Suprapubic skin (tissue), 4 donors: Measurements from ENCODE around the gene ZNF628. TPM values are rescaled to one million over a fixed set of nuclear protein-coding genes. Genes with fewer than 3 reads are reported as not detected.

Experiments
- DNase-seq, 2 donors: peaks; one replicate each; pipeline ENCODE4 v3.0.0-alpha.2; 2019; ENCODE audit warnings: low spot score in 2 of 2
- H3K27ac ChIP-seq: fragments of 200-600 bp; sonication (generic); one replicate; pipeline ENCODE4 v1.5.1; 2019
- H3K27me3 ChIP-seq: fragments of 200-600 bp; sonication (generic); one replicate; pipeline ENCODE4 v1.5.1; 2019
- H3K36me3 ChIP-seq: fragments of 200-600 bp; sonication (generic); one replicate; pipeline ENCODE4 v1.5.1; 2019
- H3K4me1 ChIP-seq: fragments of 200-600 bp; sonication (generic); one replicate; pipeline ENCODE4 v1.5.1; 2019
- H3K4me3 ChIP-seq: fragments of 200-600 bp; sonication (generic); one replicate; pipeline ENCODE4 v1.5.1; 2019; ENCODE audit warnings: mild to moderate bottlenecking
- H3K9me3 ChIP-seq: fragments of 200-600 bp; sonication (generic); one replicate; pipeline ENCODE4 v1.5.1; 2019
- EP300 ChIP-seq: sonication (generic); formaldehyde crosslinking; IDR thresholded peaks from one replicate; pipeline ENCODE4 v1.6.1; 2017; ENCODE audit warnings: antibody characterized with exemption
- POLR2A ChIP-seq, 2 donors: fragments of 450-650 bp; IDR thresholded peaks; one replicate each; pipeline ENCODE4 v1.6.1; 2017; ENCODE audit warnings: antibody characterized with exemption in 2 of 2, mild to moderate bottlenecking in 2 of 2, moderate library complexity in 2 of 2
- POLR2AphosphoS5 ChIP-seq, 3 donors: sonication (generic); formaldehyde crosslinking; IDR thresholded peaks; one replicate each; pipeline ENCODE4 v1.6.1; 2017; ENCODE audit warnings: antibody characterized with exemption in 3 of 3
- WGBS: methylation state at CpG from one replicate; pipeline ENCODE4 v1.1.5; 2018; 5-methylcytosine and 5-hydroxymethylcytosine counted together
- total RNA-seq, 4 donors: library from RNA; depleted of rRNA; stranded (reverse); fragments of >200 nt; gene quantifications; one replicate each; pipeline ENCODE4 v1.1.0, GENCODE V29; 2016
- TF ChIP-seq, protein P1 (sequence below), 2 donors: fragments of 200-600 bp in 1 of 2; fragments of 450-650 bp in 1 of 2; sonication (generic) in 1 of 2; IDR thresholded peaks; one replicate each; pipeline ENCODE4 v1.5.1; 2016 to 2019; ENCODE audit warnings: antibody characterized with exemption in 2 of 2, mild to moderate bottlenecking in 1 of 2, moderate library complexity in 1 of 2

ZNF628 gene
- total RNA-seq, 4 donors from 2014 or later: 17.3 to 22.9 (median 19.8) TPM

DNA sequence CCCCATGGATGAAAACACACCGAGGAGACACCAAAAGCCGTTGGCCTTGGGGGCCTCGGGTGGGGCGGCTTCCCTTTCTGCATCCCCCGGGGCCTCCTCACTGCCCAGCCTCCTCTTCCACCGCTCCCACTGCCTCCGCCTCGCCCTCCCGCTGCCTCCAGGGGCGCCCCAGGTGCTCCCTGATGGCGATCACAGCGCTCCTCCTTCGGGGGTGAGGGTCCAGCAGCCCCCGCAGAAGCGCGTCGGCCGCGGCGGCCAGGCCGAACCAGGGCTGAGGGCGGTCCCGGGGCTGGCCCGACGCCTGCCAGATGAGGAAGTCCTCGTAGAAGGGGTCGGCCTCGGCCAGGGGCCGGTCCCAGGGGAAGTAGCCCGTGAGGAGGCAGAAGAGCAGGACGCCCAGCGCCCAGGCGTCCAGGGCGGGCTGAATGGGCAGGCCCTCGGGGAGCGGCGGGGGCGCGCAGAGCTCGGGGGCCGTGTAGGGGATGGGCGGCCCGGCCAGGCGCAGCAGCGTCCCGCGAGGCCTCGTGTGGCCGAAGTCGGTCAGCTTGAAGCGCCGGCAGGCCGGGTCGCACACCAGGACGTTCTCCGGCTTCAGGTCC lies 53.3 kb downstream of the ZNF628 start:
- peaks cover 17% of the 10 kb centered on the region for H3K27me3 ChIP-seq
- TF ChIP-seq POLR2A (IDR thresholded peaks at IDR 0.05): no peak
- TF ChIP-seq, protein P1, sequence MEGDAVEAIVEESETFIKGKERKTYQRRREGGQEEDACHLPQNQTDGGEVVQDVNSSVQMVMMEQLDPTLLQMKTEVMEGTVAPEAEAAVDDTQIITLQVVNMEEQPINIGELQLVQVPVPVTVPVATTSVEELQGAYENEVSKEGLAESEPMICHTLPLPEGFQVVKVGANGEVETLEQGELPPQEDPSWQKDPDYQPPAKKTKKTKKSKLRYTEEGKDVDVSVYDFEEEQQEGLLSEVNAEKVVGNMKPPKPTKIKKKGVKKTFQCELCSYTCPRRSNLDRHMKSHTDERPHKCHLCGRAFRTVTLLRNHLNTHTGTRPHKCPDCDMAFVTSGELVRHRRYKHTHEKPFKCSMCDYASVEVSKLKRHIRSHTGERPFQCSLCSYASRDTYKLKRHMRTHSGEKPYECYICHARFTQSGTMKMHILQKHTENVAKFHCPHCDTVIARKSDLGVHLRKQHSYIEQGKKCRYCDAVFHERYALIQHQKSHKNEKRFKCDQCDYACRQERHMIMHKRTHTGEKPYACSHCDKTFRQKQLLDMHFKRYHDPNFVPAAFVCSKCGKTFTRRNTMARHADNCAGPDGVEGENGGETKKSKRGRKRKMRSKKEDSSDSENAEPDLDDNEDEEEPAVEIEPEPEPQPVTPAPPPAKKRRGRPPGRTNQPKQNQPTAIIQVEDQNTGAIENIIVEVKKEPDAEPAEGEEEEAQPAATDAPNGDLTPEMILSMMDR (IDR thresholded peaks at IDR 0.05): no peak
- no peak for TF ChIP-seq POLR2AphosphoS5 (IDR thresholded peaks at IDR 0.05)
- no peak for TF ChIP-seq EP300
- WGBS: 93% methylated on average over 37 of the region's 56 CpGs
- H3K27ac ChIP-seq: no peak overlapping the region
- H3K4me3 ChIP-seq: no peak overlapping the region
- H3K9me3 ChIP-seq: no peaks in the 10 kb centered on the region
- H3K36me3 ChIP-seq: no peaks in the 10 kb centered on the region
- H3K4me1 ChIP-seq: peaks cover 12% of the 10 kb centered on the region
- DNase-seq: no peak

DNA sequence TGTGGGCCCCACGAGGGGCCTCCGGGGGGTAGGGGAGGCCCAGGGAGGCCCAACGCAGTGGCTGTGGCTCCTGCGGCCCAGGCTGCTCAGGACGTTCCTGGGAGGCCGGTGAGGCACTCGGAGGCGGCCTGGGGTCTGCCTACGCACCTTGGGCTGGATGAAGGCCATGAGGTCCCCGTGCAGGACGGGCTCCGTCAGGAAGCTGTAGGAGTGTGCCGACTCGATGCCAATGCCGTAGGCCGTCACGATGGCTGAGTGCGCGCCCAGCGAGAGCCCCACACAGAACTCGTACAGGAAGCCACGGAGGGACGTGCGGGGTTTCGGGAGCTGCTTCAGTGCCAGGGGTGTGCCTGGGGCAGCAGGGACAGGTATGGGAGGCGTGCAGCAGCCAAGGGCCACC lies 54.6 kb downstream of the ZNF628 start:
- Histone ChIP-seq H3K27ac (no peak overlapping the region), H3K9me3 (no peaks in the 10 kb centered on the region), H3K36me3 (no peaks in the 10 kb centered on the region), H3K27me3 (peaks cover 12% of the 10 kb centered on the region), H3K4me1 (peaks cover 7% of the 10 kb centered on the region), H3K4me3 (no peak overlapping the region)
- DNase-seq: no peak
- WGBS: 89% methylated on average over 17 of the region's 26 CpGs
- TF ChIP-seq POLR2A (IDR thresholded peaks at IDR 0.05) (no peak), POLR2AphosphoS5 (IDR thresholded peaks at IDR 0.05) (no peak), EP300 (no peak)
- TF ChIP-seq, protein P1 (IDR thresholded peaks at IDR 0.05): no peak

Other genes with a start within 250 kb of the ZNF628 start
- 1 to 10 TPM; 2.0 to 9.4 (median 4.2) TPM for gene TMEM86B, start 247.9 kb upstream of the ZNF628 start, total RNA-seq
- gene PPP6R1, start 217.6 kb upstream of the ZNF628 start, total RNA-seq: 10 to 100 TPM; 49.0 to 56.2 (median 51.3) TPM
- 10 to 100 TPM; 17.9 to 46.7 (median 36.7) TPM for gene HSPBP1, start 196.5 kb upstream of the ZNF628 start, total RNA-seq
- gene BRSK1, start 192.6 kb upstream of the ZNF628 start, total RNA-seq: 1 to 10 TPM in 3 of 4 donors, under 1 TPM in 1; 0.68 to 2.3 (median 1.6) TPM
- gene TMEM150B, start 151.3 kb upstream of the ZNF628 start, total RNA-seq: not detected
- gene KMT5C, start 136.7 kb upstream of the ZNF628 start, total RNA-seq: 10 to 100 TPM; 17.3 to 61.8 (median 39.1) TPM
- gene COX6B2, start 121.9 kb upstream of the ZNF628 start, total RNA-seq: 1 to 10 TPM in 3 of 4 donors, under 1 TPM in 1; 0.47 to 1.9 (median 1.3) TPM
- not detected for gene GARIN5B, start 113.4 kb upstream of the ZNF628 start, total RNA-seq
- gene IL11, start 106.2 kb upstream of the ZNF628 start, total RNA-seq: 1 to 10 TPM in 3 of 4 donors, under 1 TPM in 1; 0.97 to 1.7 (median 1.2) TPM
- not detected for gene TMEM190, start 99.8 kb upstream of the ZNF628 start, total RNA-seq
- 10 to 100 TPM in 3 of 4 donors, 1 to 10 TPM in 1; 6.3 to 37.1 (median 29.3) TPM for gene TMEM238, start 92.3 kb upstream of the ZNF628 start, total RNA-seq
- gene RPL28, start 90.7 kb upstream of the ZNF628 start, total RNA-seq: 100 to 1,000 TPM; 605 to 767 (median 714) TPM
- 10 to 100 TPM in 2 of 4 donors, 1 to 10 TPM in 2; 7.4 to 17.0 (median 12.2) TPM for gene UBE2S, start 68.8 kb upstream of the ZNF628 start, total RNA-seq
- under 1 TPM in 2 of 4 donors, not detected in 2; 0.08 to 0.26 TPM for gene SHISA7, start 33.3 kb upstream of the ZNF628 start, total RNA-seq
- gene ISOC2, start 15.0 kb upstream of the ZNF628 start, total RNA-seq: 10 to 100 TPM; 44.7 to 97.2 (median 87.5) TPM
- not detected for gene C19orf85, start 11.9 kb upstream of the ZNF628 start, total RNA-seq
- 1 to 10 TPM; 2.4 to 4.8 (median 4.0) TPM for gene NAT14, start 8.6 kb downstream of the ZNF628 start, total RNA-seq
- 1 to 10 TPM in 2 of 4 donors, under 1 TPM in 2; 0.57 to 2.1 (median 1.0) TPM for gene SSC5D, start 11.8 kb downstream of the ZNF628 start, total RNA-seq
- gene SBK2, start 60.5 kb downstream of the ZNF628 start, total RNA-seq: not detected
- gene SBK3, start 68.9 kb downstream of the ZNF628 start, total RNA-seq: not detected
- 1 to 10 TPM; 1.8 to 3.1 (median 2.8) TPM for gene ZNF579, start 104.2 kb downstream of the ZNF628 start, total RNA-seq
- gene FIZ1, start 122.9 kb downstream of the ZNF628 start, total RNA-seq: 1 to 10 TPM; 7.6 to 9.2 (median 8.5) TPM
- 10 to 100 TPM; 29.4 to 49.9 (median 47.0) TPM for gene ZNF524, start 123.7 kb downstream of the ZNF628 start, total RNA-seq
- gene ZNF865, start 129.0 kb downstream of the ZNF628 start, total RNA-seq: 10 to 100 TPM in 2 of 4 donors, 1 to 10 TPM in 2; 7.6 to 14.2 (median 9.9) TPM
- 1 to 10 TPM; 4.3 to 8.0 (median 6.5) TPM for gene ZNF784, start 147.9 kb downstream of the ZNF628 start, total RNA-seq
- gene ZNF580, start 164.4 kb downstream of the ZNF628 start, total RNA-seq: 10 to 100 TPM; 15.0 to 27.9 (median 22.3) TPM
- gene ZNF581, start 167.0 kb downstream of the ZNF628 start, total RNA-seq: 10 to 100 TPM; 16.3 to 27.1 (median 20.2) TPM
- gene CCDC106, start 171.6 kb downstream of the ZNF628 start, total RNA-seq: 10 to 100 TPM in 1 of 4 donors, 1 to 10 TPM in 3; 6.2 to 18.3 (median 8.5) TPM
- gene U2AF2, start 178.4 kb downstream of the ZNF628 start, total RNA-seq: 100 to 1,000 TPM in 1 of 4 donors, 10 to 100 TPM in 3; 82.8 to 128 (median 88.5) TPM
- gene EPN1, start 198.6 kb downstream of the ZNF628 start, total RNA-seq: 100 to 1,000 TPM in 1 of 4 donors, 10 to 100 TPM in 3; 80.1 to 104 (median 82.9) TPM